IMR-90 (cell line): ENCODE data around the gene ZC3HAV1L. TPM values are rescaled to one million over a fixed set of nuclear protein-coding genes. Genes with fewer than 3 reads are reported as not detected.
A peak's percentile ranks its signal among the peaks of the same experiment; 100 is the strongest.

ENCODE experiments used
- ATAC-seq: fragments of 200-7000 bp; cut with Tn5 transposase; 2 replicates; pipeline ENCODE4 v1.9.1; 2020; ENCODE audit warnings: low read depth, mild to moderate bottlenecking, moderate library complexity
- BruUV-seq: library from RNA; stranded (reverse); fragments of 400-500 nt; replicated peaks from 2 replicates; lab custom pipeline; 2021; lab: Mats Ljungman, UMichigan
- CTCF ChIA-PET: fragments of 300-600 bp; formaldehyde crosslinking; extraction: SDS; loops from one replicate; lab custom pipeline; 2021; ENCODE audit warnings: antibody characterized with exemption; lab: Yijun Ruan, JAX
- POLR2A ChIA-PET: fragments of 300-600 bp; sonication (Branson Sonifier 250); formaldehyde crosslinking; loops from one replicate; lab custom pipeline; 2022; ENCODE audit warnings: antibody characterized with exemption; ENCODE audit not compliant: unreplicated experiment; lab: Charles Lee
- DNase-seq: peaks from one replicate; pipeline ENCODE4 v3.0.0; 2013
- H2AFZ ChIP-seq: replicated peaks from 2 replicates; pipeline ENCODE3; 2013; ENCODE audit warnings: low read length, mild to moderate bottlenecking; ENCODE audit not compliant: poor library complexity
- H2AK5ac ChIP-seq: 2 replicates; pipeline ENCODE4 v1.6.1; 2013; ENCODE audit warnings: low read depth, low read length, inconsistent platforms
- H2AK9ac ChIP-seq: replicated peaks from 2 replicates; pipeline ENCODE3; 2013; ENCODE audit warnings: mild to moderate bottlenecking, low read depth, low read length, moderate library complexity; ENCODE audit not compliant: poor library complexity
- H2BK120ac ChIP-seq: 2 replicates; pipeline ENCODE4 v1.6.1; 2013; ENCODE audit warnings: low read depth, low read length, inconsistent platforms
- H2BK15ac ChIP-seq: 3 replicates; pipeline ENCODE4 v1.6.1; 2013; ENCODE audit warnings: low read depth, low read length, inconsistent platforms
- H2BK20ac ChIP-seq: 2 replicates; pipeline ENCODE4 v1.6.1; 2013; ENCODE audit warnings: low read depth, mild to moderate bottlenecking, inconsistent platforms, low read length, moderate library complexity
- H2BK5ac ChIP-seq: 2 replicates; pipeline ENCODE4 v1.6.1; 2013; ENCODE audit warnings: mild to moderate bottlenecking, low read depth, low read length, inconsistent platforms; ENCODE audit not compliant: poor library complexity, severe bottlenecking
- H3K14ac ChIP-seq: replicated peaks from 2 replicates; pipeline ENCODE4 v1.6.1; 2013; ENCODE audit warnings: low read depth, low read length, inconsistent platforms
- H3K18ac ChIP-seq: 2 replicates; pipeline ENCODE4 v1.6.1; 2013; ENCODE audit warnings: low read depth, low read length, control low read depth
- H3K23ac ChIP-seq: 2 replicates; pipeline ENCODE4 v1.6.1; 2013; ENCODE audit warnings: low read depth, low read length, inconsistent platforms
- H3K27ac ChIP-seq: 2 replicates; pipeline ENCODE4 v1.5.1; 2013; ENCODE audit warnings: mild to moderate bottlenecking, control low read depth, low read length; ENCODE audit not compliant: insufficient read depth
- H3K27me3 ChIP-seq: 2 replicates; pipeline ENCODE4 v1.6.1; 2013; ENCODE audit warnings: low read length; ENCODE audit not compliant: control insufficient read depth, insufficient read depth
- H3K36me3 ChIP-seq: 2 replicates; pipeline ENCODE4 v1.6.1; 2013; ENCODE audit warnings: low read length, mixed read lengths; ENCODE audit not compliant: control insufficient read depth, insufficient read depth
- H3K4ac ChIP-seq: 2 replicates; pipeline ENCODE4 v1.6.1; 2013; ENCODE audit warnings: low read depth, low read length, inconsistent platforms
- H3K4me1 ChIP-seq: 2 replicates; pipeline ENCODE4 v1.6.1; 2013; ENCODE audit warnings: low read length, mixed read lengths; ENCODE audit not compliant: control insufficient read depth, insufficient read depth
- H3K4me2 ChIP-seq: 2 replicates; pipeline ENCODE4 v1.6.1; 2013; ENCODE audit warnings: low read depth, mild to moderate bottlenecking, control low read depth, low read length, moderate library complexity
- H3K4me3 ChIP-seq: 2 replicates; pipeline ENCODE4 v1.5.1; 2013; ENCODE audit warnings: low read depth, mild to moderate bottlenecking, control low read depth, low read length, moderate library complexity; ENCODE audit not compliant: insufficient read depth
- H3K56ac ChIP-seq: 2 replicates; pipeline ENCODE4 v1.6.1; 2013; ENCODE audit warnings: low read length, inconsistent platforms; ENCODE audit not compliant: insufficient read depth; ENCODE audit errors: extremely low read depth
- H3K79me1 ChIP-seq, 2 experiments: 2 replicates each; pipeline ENCODE4 v1.6.1; 2013; ENCODE audit warnings: low read length in 2 of 2, inconsistent platforms in 1 of 2, low read depth in 1 of 2
- H3K9ac ChIP-seq: 2 replicates; pipeline ENCODE4 v1.6.1; 2013; ENCODE audit warnings: low read depth, low read length, control low read depth
- H3K9me1 ChIP-seq: 2 replicates; pipeline ENCODE4 v1.6.1; 2013; ENCODE audit warnings: low read length, inconsistent platforms; ENCODE audit not compliant: insufficient read depth
- H3K9me3 ChIP-seq: 2 replicates; pipeline ENCODE4 v1.6.1; 2013; ENCODE audit warnings: low read length; ENCODE audit not compliant: control insufficient read depth, insufficient read depth
- H4K20me1 ChIP-seq: 2 replicates; pipeline ENCODE4 v1.6.1; 2013; ENCODE audit warnings: low read length, inconsistent platforms; ENCODE audit not compliant: insufficient read depth
- H4K5ac ChIP-seq: 2 replicates; pipeline ENCODE4 v1.6.1; 2013; ENCODE audit warnings: mild to moderate bottlenecking, low read depth, low read length, control low read depth
- H4K8ac ChIP-seq, 2 experiments: 2 replicates each; pipeline ENCODE4 v1.6.1; 2013; ENCODE audit warnings: low read depth in 2 of 2, low read length in 2 of 2, control low read depth in 1 of 2, inconsistent platforms in 1 of 2
- H4K91ac ChIP-seq: 2 replicates; pipeline ENCODE4 v1.6.1; 2013; ENCODE audit warnings: low read depth, low read length, inconsistent platforms; ENCODE audit not compliant: insufficient read depth
- BHLHE40 ChIP-seq: fragments of 150-350 bp; IDR thresholded peaks from 2 replicates; pipeline ENCODE4 v1.6.1; 2016; ENCODE audit warnings: mild to moderate bottlenecking, low read depth, low read length
- CEBPB ChIP-seq: IDR thresholded peaks from 2 replicates; pipeline ENCODE4 v1.6.1; 2012; ENCODE audit warnings: low read depth, low read length, improper control_type of control experiment
- CHD1 ChIP-seq: IDR thresholded peaks from 2 replicates; pipeline ENCODE4 v1.6.1; 2012; ENCODE audit warnings: low read depth, low read length, improper control_type of control experiment
- MAFK ChIP-seq: IDR thresholded peaks from 2 replicates; pipeline ENCODE4 v1.6.1; 2012; ENCODE audit warnings: low read depth, low read length, improper control_type of control experiment
- MAZ ChIP-seq: IDR thresholded peaks from 2 replicates; pipeline ENCODE4 v1.6.1; 2012; ENCODE audit warnings: low read depth, mild to moderate bottlenecking, low read length, improper control_type of control experiment, moderate library complexity, borderline replicate concordance
- MXI1 ChIP-seq: IDR thresholded peaks from 2 replicates; pipeline ENCODE4 v1.6.1; 2012; ENCODE audit warnings: low read depth, mild to moderate bottlenecking, low read length, moderate library complexity, borderline replicate concordance
- NFE2L2 ChIP-seq: fragments of 150-350 bp; IDR thresholded peaks from 2 replicates; pipeline ENCODE4 v1.6.1; 2016; ENCODE audit warnings: low read depth, mild to moderate bottlenecking, low read length
- POLR2A ChIP-seq: IDR thresholded peaks from 2 replicates; pipeline ENCODE4 v1.6.1; 2012; ENCODE audit warnings: mild to moderate bottlenecking, low read depth, low read length
- RAD21 ChIP-seq: IDR thresholded peaks from 2 replicates; pipeline ENCODE4 v1.6.1; 2012; ENCODE audit warnings: low read length, improper control_type of control experiment
- RCOR1 ChIP-seq: IDR thresholded peaks from 2 replicates; pipeline ENCODE4 v1.6.1; 2012; ENCODE audit warnings: mild to moderate bottlenecking, low read length, improper control_type of control experiment; ENCODE audit not compliant: insufficient replicate concordance
- RFX5 ChIP-seq: IDR thresholded peaks from 2 replicates; pipeline ENCODE4 v1.8.0; 2012; ENCODE audit warnings: low read depth, mild to moderate bottlenecking, low read length, moderate library complexity
- SMC3 ChIP-seq: fragments of 150-350 bp; IDR thresholded peaks from 2 replicates; pipeline ENCODE4 v1.6.1; 2016; ENCODE audit warnings: low read depth, mild to moderate bottlenecking, antibody characterized with exemption, low read length, moderate library complexity
- USF2 ChIP-seq: fragments of 150-350 bp; IDR thresholded peaks from 2 replicates; pipeline ENCODE4 v1.6.1; 2017; ENCODE audit warnings: mild to moderate bottlenecking, antibody characterized with exemption, low read length, low read depth
- WGBS, 2 experiments: methylation state at CpG; one replicate each; pipeline versions ENCODE4 v1.1.5 to v1.1.7; 2013; ENCODE audit warnings: missing lambda C conversion rate in 2 of 2; ENCODE audit not compliant: insufficient read length in 1 of 2; ENCODE audit errors: extremely low coverage in 2 of 2; 5-methylcytosine and 5-hydroxymethylcytosine counted together
- dilution Hi-C: fragments of 300-500 bp; cut with HindIII; formaldehyde crosslinking; loops from one replicate; pipeline ENCODE4 v1.14.3; 2018; ENCODE audit warnings: low sequenced_read_pairs; ENCODE audit not compliant: unreplicated experiment
- in situ Hi-C: fragments of 300-500 bp; cut with MboI; formaldehyde crosslinking; loops from 3 replicates; pipeline ENCODE4 v1.14.3; 2019; ENCODE audit warnings: low sequenced_read_pairs, inconsistent platforms, mixed read lengths
- intact Hi-C: fragments of 100-400 bp; cut with micrococcal nuclease; formaldehyde crosslinking; loops from 2 replicates; pipeline ENCODE4 v1.10.0; 2022
- polyA plus RNA-seq, 3 experiments: library from polyadenylated mRNA; depleted of rRNA; stranded (reverse); fragments of >200 nt; gene quantifications; 2 replicates each; pipeline ENCODE4 v1.2.3, GENCODE V29; 2012; ENCODE audit warnings: low replicate concordance in 1 of 3
- total RNA-seq: library from RNA; depleted of rRNA; stranded (reverse); fragments of >200 nt; gene quantifications from 2 replicates; pipeline ENCODE4 v1.2.3, GENCODE V29; 2012
- TF ChIP-seq, protein P1 (sequence below): conservative IDR thresholded peaks from 2 replicates; pipeline ENCODE4 v1.5.1; 2012; ENCODE audit warnings: mild to moderate bottlenecking, low read depth, low read length, improper control_type of control experiment
- TF ChIP-seq, protein P2 (sequence below): fragments of 150-350 bp; IDR thresholded peaks from 2 replicates; pipeline ENCODE4 v1.6.1; 2016; ENCODE audit warnings: low read depth, mild to moderate bottlenecking, low read length, moderate library complexity, borderline replicate concordance

The ZC3HAV1L gene
- total and polyA plus RNA-seq, 2 of the 4 experiments (the other 2 are of a cell fraction): 4.5 to 9.4 TPM

DNA sequence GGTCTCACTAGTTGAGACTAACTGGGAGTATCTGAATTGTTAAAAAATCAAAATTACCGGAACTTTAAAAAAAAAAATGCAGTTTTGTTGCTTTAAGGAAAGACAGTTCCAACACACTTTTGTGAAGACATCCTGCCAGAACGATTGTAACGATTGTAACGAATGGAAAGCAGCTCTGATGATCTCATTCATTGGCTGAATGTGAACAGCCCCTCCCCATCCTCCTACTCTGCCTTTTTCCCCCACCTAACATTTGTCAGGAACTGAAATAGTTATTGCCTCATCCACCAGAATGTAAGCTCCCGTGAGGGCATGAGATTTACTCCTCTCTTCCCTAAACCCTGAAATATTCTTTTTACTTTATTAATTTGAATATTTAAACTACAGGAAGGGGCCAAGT is 23.1 kb upstream of the ZC3HAV1L start:
- no peak overlapping the region for H2BK15ac ChIP-seq
- in situ Hi-C loops (no loop called here), dilution Hi-C loops (no loop called here), intact Hi-C loops (no loop called here)
- H3K56ac ChIP-seq: no peak overlapping the region
- H2AFZ ChIP-seq: no peak overlapping the region
- no peak overlapping the region for H2BK120ac ChIP-seq
- WGBS, 2 experiments: 50% methylated on average over 3 of the region's 5 CpGs; no CpG with 5 or more reads in 1 of the 2 experiments
- ATAC-seq (no peak), DNase-seq (peak; percentile 23)
- no peak overlapping the region for H3K4me2 ChIP-seq
- H3K14ac ChIP-seq: no peak overlapping the region
- H3K79me1 ChIP-seq: no peaks in the 10 kb centered on the region
- H2BK20ac ChIP-seq: no peak overlapping the region
- no peak overlapping the region for H3K27ac ChIP-seq
- no peak overlapping the region for H4K5ac ChIP-seq
- H3K9ac ChIP-seq: no peak overlapping the region
- no peak overlapping the region for H3K4ac ChIP-seq
- TF ChIP-seq MXI1 (no peak), MAZ (no peak), RFX5 (no peak), RAD21 (no peak), MAFK (no peak), USF2 (no peak), NFE2L2 (no peak), RCOR1 (no peak), BHLHE40 (no peak), CHD1 (no peak), SMC3 (no peak), CEBPB (no peak), POLR2A (no peak)
- TF ChIP-seq, protein P1, sequence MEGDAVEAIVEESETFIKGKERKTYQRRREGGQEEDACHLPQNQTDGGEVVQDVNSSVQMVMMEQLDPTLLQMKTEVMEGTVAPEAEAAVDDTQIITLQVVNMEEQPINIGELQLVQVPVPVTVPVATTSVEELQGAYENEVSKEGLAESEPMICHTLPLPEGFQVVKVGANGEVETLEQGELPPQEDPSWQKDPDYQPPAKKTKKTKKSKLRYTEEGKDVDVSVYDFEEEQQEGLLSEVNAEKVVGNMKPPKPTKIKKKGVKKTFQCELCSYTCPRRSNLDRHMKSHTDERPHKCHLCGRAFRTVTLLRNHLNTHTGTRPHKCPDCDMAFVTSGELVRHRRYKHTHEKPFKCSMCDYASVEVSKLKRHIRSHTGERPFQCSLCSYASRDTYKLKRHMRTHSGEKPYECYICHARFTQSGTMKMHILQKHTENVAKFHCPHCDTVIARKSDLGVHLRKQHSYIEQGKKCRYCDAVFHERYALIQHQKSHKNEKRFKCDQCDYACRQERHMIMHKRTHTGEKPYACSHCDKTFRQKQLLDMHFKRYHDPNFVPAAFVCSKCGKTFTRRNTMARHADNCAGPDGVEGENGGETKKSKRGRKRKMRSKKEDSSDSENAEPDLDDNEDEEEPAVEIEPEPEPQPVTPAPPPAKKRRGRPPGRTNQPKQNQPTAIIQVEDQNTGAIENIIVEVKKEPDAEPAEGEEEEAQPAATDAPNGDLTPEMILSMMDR: no peak
- TF ChIP-seq, protein P2, sequence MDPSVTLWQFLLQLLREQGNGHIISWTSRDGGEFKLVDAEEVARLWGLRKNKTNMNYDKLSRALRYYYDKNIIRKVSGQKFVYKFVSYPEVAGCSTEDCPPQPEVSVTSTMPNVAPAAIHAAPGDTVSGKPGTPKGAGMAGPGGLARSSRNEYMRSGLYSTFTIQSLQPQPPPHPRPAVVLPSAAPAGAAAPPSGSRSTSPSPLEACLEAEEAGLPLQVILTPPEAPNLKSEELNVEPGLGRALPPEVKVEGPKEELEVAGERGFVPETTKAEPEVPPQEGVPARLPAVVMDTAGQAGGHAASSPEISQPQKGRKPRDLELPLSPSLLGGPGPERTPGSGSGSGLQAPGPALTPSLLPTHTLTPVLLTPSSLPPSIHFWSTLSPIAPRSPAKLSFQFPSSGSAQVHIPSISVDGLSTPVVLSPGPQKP: no peak
- no peak overlapping the region for H2AK9ac ChIP-seq
- H3K4me3 ChIP-seq: no peak overlapping the region
- H3K27me3 ChIP-seq: no peaks in the 10 kb centered on the region
- POLR2A ChIA-PET: no interaction called here
- H3K18ac ChIP-seq: no peak overlapping the region
- H4K91ac ChIP-seq: no peak overlapping the region
- no TSS peak for BruUV-seq
- no peak overlapping the region for H2BK5ac ChIP-seq
- peaks cover 14% of the 10 kb centered on the region for H3K36me3 ChIP-seq
- no peaks in the 10 kb centered on the region for H3K9me3 ChIP-seq
- H4K20me1 ChIP-seq: no peaks in the 10 kb centered on the region
- H3K23ac ChIP-seq: no peak overlapping the region
- no peak overlapping the region for H4K8ac ChIP-seq
- CTCF ChIA-PET: interaction anchor here (2.6 kb wide), 1 partner anchor 16 kb away, joined by 7 read pairs; no protein-coding TSS in a partner anchor
- no peak overlapping the region for H2AK5ac ChIP-seq
- H3K9me1 ChIP-seq: peaks cover 7% of the 10 kb centered on the region; the same call in 1 of the 2 replicates
- H3K4me1 ChIP-seq: no peaks in the 10 kb centered on the region
